Upper lobe of right lung (tissue), 1 donor: ENCODE results near the gene MMP20. TPM values are rescaled to one million over a fixed set of nuclear protein-coding genes. Genes with fewer than 3 reads are reported as not detected.
A peak's percentile ranks its signal among the peaks of the same experiment; 100 is the strongest.

Source experiments
- ATAC-seq: fragments of 200-7000 bp; cut with Tn5 transposase; one replicate; pipeline ENCODE4 v1.9.1; 2020; ENCODE audit warnings: mild to moderate bottlenecking, moderate library complexity
- DNase-seq: peaks from one replicate; pipeline ENCODE4 v3.0.0-alpha.2; 2020
- H3K27ac ChIP-seq: fragments of 200-600 bp; one replicate; pipeline ENCODE4 v1.8.0; 2022
- H3K27me3 ChIP-seq: fragments of 200-600 bp; one replicate; pipeline ENCODE4 v1.8.0; 2022; ENCODE audit warnings: mild to moderate bottlenecking
- H3K36me3 ChIP-seq: fragments of 200-600 bp; one replicate; pipeline ENCODE4 v1.8.0; 2022
- H3K4me1 ChIP-seq: fragments of 200-600 bp; one replicate; pipeline ENCODE4 v1.8.0; 2022
- H3K4me3 ChIP-seq: fragments of 200-600 bp; one replicate; pipeline ENCODE4 v1.8.0; 2022; ENCODE audit warnings: mild to moderate bottlenecking
- H3K9me3 ChIP-seq: fragments of 200-600 bp; one replicate; pipeline ENCODE4 v1.8.0; 2022
- intact Hi-C: fragments of 100-400 bp; cut with DNase I; formaldehyde crosslinking; loops from one replicate; pipeline ENCODE4 v1.11.0; 2022
- total RNA-seq: library from RNA; stranded (reverse); fragmentation: NEBNext Ultra II Directional; extraction: Animal tissue kit (Norgen Biotek cat#: 25700); gene quantifications from one replicate; pipeline ENCODE4 v1.2.1, GENCODE V29; 2021
- TF ChIP-seq, protein P1 (sequence below): fragments of 200-600 bp; IDR thresholded peaks from one replicate; pipeline ENCODE4 v1.8.0; 2022; ENCODE audit warnings: antibody characterized with exemption
- donor health status: DM: no; HTN: yes; CAD: no; lungs with severe emphysema.

MMP20 gene
- total RNA-seq, 1 donor from 2014 or later, result not detected

DNA sequence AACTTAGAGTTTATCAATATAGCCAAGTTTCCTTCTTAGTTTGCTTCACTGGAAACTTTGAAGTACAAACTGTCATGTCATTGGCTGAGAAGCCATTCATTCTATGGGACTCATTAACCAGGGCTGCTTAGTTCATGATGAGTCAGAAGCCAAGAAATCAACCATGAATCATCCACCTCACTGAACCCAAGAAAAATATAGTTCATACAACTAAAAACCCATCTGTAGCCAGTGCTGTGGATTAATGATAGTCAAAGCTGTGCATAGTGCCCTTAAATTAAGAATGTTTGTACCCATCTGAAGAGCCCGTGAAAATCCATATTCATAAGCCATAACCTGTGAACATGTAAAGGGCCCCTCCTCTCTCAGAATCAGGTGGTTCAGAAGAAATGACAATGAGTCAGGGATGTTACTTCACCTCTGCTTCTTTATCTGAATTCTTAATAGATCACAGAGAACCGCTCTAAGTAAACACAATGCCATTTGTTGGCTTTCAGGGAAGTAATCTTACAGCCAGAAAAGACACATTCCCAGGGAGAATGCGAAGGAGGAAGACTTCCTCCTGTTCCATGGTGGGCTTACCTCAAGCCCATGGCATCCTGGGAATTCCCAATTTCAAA lies 25.4 kb downstream of the MMP20 start:
- Histone ChIP-seq H3K9me3 (no peaks in the 10 kb centered on the region), H3K36me3 (no peaks in the 10 kb centered on the region), H3K27me3 (no peaks in the 10 kb centered on the region), H3K27ac (no peak overlapping the region), H3K4me1 (no peaks in the 10 kb centered on the region), H3K4me3 (no peak overlapping the region)
- intact Hi-C loops, result no loop called here
- TF ChIP-seq, protein P1, sequence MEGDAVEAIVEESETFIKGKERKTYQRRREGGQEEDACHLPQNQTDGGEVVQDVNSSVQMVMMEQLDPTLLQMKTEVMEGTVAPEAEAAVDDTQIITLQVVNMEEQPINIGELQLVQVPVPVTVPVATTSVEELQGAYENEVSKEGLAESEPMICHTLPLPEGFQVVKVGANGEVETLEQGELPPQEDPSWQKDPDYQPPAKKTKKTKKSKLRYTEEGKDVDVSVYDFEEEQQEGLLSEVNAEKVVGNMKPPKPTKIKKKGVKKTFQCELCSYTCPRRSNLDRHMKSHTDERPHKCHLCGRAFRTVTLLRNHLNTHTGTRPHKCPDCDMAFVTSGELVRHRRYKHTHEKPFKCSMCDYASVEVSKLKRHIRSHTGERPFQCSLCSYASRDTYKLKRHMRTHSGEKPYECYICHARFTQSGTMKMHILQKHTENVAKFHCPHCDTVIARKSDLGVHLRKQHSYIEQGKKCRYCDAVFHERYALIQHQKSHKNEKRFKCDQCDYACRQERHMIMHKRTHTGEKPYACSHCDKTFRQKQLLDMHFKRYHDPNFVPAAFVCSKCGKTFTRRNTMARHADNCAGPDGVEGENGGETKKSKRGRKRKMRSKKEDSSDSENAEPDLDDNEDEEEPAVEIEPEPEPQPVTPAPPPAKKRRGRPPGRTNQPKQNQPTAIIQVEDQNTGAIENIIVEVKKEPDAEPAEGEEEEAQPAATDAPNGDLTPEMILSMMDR, result no peak
- DNase-seq (no peak), ATAC-seq (peak; percentile 29)

DNA sequence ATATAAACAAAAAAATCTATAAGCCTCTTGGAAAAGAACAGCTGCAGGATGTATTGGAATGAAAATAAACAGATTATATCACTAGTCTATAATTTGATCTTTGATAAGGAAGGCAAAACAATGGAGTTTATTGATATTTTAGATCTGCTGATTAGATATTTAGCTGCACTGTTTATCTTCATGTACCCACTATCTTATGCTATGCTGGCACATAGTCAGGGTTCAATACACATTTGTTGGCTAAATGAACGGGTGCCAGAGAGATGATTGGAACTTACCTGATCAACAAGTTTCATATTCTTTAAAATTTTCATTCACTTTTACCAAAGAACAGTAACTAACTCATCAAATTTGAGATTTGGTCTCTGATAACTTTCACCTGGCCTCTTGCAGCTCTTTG lies 26.9 kb downstream of the MMP20 start:
- ATAC-seq, result no peak
- TF ChIP-seq, protein P1, result no peak
- H3K27me3 ChIP-seq, result no peaks in the 10 kb centered on the region
- intact Hi-C loops, result no loop called here
- no peaks in the 10 kb centered on the region for H3K36me3 ChIP-seq
- no peaks in the 10 kb centered on the region for H3K4me1 ChIP-seq
- no peak overlapping the region for H3K4me3 ChIP-seq
- H3K27ac ChIP-seq, result no peak overlapping the region
- no peak for DNase-seq
- no peaks in the 10 kb centered on the region for H3K9me3 ChIP-seq

DNA sequence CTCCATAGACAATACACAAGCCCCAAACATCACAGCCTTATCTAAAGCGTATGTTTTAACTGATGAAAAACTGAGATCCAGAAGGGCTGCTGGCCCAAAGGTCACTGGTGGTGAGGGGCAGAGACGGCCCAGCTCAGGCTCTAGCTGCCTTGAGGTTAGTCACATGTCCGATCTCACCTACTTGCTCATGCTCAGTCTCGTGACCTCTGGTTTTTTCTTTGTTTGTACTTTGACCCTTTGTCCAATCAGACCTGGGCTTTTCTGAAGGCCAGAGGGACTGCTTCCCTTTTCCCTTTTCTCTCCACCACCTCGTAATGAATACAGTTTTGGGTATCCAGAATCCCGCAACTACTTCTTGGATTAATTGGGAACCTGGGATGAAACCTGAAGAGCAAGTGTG lies 28.6 kb downstream of the MMP20 start:
- H3K9me3 ChIP-seq, result no peaks in the 10 kb centered on the region
- H3K36me3 ChIP-seq, result no peaks in the 10 kb centered on the region
- no peak overlapping the region for H3K4me3 ChIP-seq
- DNase-seq (no peak), ATAC-seq (no peak)
- no peak overlapping the region for H3K27ac ChIP-seq
- TF ChIP-seq, protein P1, result no peak
- H3K27me3 ChIP-seq, result no peaks in the 10 kb centered on the region
- intact Hi-C loops, result no loop called here
- H3K4me1 ChIP-seq, result no peaks in the 10 kb centered on the region

DNA sequence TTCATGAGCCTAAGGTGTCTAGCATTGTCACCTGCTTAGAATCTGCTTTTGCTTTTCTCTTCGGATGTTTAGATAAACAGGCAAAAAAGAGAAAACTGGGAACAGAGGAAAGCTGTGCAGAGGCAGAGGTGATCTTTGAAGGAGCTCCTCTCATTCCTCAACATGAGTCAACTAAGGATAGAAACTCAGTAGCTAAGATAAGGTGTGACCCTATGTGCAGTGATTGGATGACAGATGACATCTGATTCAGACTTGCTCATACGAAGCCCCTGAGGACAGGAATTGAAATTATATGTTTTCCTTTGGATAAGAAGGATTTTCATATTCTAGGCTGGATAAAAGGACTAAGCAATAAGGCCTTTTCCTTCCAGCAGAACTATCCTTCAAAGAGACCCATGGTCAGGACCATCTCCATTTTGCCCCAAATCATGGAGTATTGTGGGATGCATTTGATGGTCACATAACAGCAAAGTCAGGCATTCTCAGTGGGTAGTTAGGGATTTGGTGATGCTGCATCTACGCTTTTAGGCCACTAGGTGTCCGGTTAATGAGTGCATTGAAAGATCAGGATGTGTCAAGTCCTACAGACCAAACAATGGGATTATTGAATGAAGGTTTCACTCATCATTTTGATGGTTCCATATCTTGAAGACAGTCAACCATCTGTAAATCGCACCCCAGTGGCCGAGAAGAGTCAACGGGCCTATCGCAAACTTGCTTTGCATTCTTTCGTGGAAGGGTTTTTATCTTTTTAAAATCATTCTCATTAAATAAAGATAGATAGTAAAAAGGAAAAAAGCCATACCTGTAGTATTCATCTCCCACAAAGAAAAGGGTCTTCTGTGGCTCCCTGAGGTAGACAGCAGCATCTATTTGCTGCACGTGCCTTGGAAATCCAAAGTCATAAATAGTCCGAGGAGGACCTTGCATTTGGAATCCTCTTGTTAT lies 32.2 kb downstream of the MMP20 start:
- DNase-seq, result no peak
- Histone ChIP-seq H3K4me1 (no peaks in the 10 kb centered on the region), H3K4me3 (no peak overlapping the region), H3K27ac (no peak overlapping the region), H3K9me3 (no peaks in the 10 kb centered on the region), H3K36me3 (no peaks in the 10 kb centered on the region), H3K27me3 (no peaks in the 10 kb centered on the region)
- intact Hi-C loops, result no loop called here
- TF ChIP-seq, protein P1, result peak; percentile 47
- peak; percentile 46 for ATAC-seq

DNA sequence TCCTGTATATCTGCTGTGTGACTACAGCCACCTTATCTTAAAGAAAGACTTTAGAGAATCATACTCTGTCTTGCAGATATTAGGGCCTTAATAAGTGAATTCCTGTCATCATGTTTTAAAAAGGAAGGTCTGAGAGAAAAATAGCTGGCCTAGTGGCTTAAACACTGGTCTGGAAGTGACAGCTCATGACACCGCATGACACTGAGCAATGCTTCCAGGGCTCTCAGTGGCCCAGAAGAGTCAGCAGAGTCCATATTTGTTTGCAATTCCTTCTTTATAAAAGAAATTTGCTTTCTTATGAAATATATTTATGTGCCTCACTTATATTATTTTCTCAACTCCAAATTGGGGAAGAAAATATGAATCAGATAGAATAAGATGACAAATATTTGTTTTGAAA lies 33.0 kb downstream of the MMP20 start:
- Histone ChIP-seq H3K9me3 (no peaks in the 10 kb centered on the region), H3K36me3 (no peaks in the 10 kb centered on the region), H3K4me1 (no peaks in the 10 kb centered on the region), H3K4me3 (no peak overlapping the region), H3K27me3 (no peaks in the 10 kb centered on the region), H3K27ac (no peak overlapping the region)
- TF ChIP-seq, protein P1, result no peak
- ATAC-seq (no peak), DNase-seq (no peak)
- intact Hi-C loops, result no loop called here
